IMR-90 (cell line): ENCODE results near the gene SVIL. TPM values are rescaled to one million over a fixed set of nuclear protein-coding genes. Genes with fewer than 3 reads are reported as not detected.

ENCODE experiments used
- ATAC-seq: fragments of 200-7000 bp; cut with Tn5 transposase; 2 replicates; pipeline ENCODE4 v1.9.1; 2020; ENCODE audit warnings: low read depth, mild to moderate bottlenecking, moderate library complexity
- BruUV-seq: library from RNA; stranded (reverse); fragments of 400-500 nt; replicated peaks from 2 replicates; lab custom pipeline; 2021; lab: Mats Ljungman, UMichigan
- CTCF ChIA-PET: fragments of 300-600 bp; formaldehyde crosslinking; extraction: SDS; loops from one replicate; lab custom pipeline; 2021; ENCODE audit warnings: antibody characterized with exemption; lab: Yijun Ruan, JAX
- POLR2A ChIA-PET: fragments of 300-600 bp; sonication (Branson Sonifier 250); formaldehyde crosslinking; loops from one replicate; lab custom pipeline; 2022; ENCODE audit warnings: antibody characterized with exemption; ENCODE audit not compliant: unreplicated experiment; lab: Charles Lee
- DNase-seq: peaks from one replicate; pipeline ENCODE4 v3.0.0; 2013
- H2AFZ ChIP-seq: replicated peaks from 2 replicates; pipeline ENCODE3; 2013; ENCODE audit warnings: low read length, mild to moderate bottlenecking; ENCODE audit not compliant: poor library complexity
- H2AK5ac ChIP-seq: 2 replicates; pipeline ENCODE4 v1.6.1; 2013; ENCODE audit warnings: low read depth, low read length, inconsistent platforms
- H2AK9ac ChIP-seq: replicated peaks from 2 replicates; pipeline ENCODE3; 2013; ENCODE audit warnings: mild to moderate bottlenecking, low read depth, low read length, moderate library complexity; ENCODE audit not compliant: poor library complexity
- H2BK120ac ChIP-seq: 2 replicates; pipeline ENCODE4 v1.6.1; 2013; ENCODE audit warnings: low read depth, low read length, inconsistent platforms
- H2BK15ac ChIP-seq: 3 replicates; pipeline ENCODE4 v1.6.1; 2013; ENCODE audit warnings: low read depth, low read length, inconsistent platforms
- H2BK20ac ChIP-seq: 2 replicates; pipeline ENCODE4 v1.6.1; 2013; ENCODE audit warnings: low read depth, mild to moderate bottlenecking, inconsistent platforms, low read length, moderate library complexity
- H2BK5ac ChIP-seq: 2 replicates; pipeline ENCODE4 v1.6.1; 2013; ENCODE audit warnings: mild to moderate bottlenecking, low read depth, low read length, inconsistent platforms; ENCODE audit not compliant: poor library complexity, severe bottlenecking
- H3K14ac ChIP-seq: replicated peaks from 2 replicates; pipeline ENCODE4 v1.6.1; 2013; ENCODE audit warnings: low read depth, low read length, inconsistent platforms
- H3K18ac ChIP-seq: 2 replicates; pipeline ENCODE4 v1.6.1; 2013; ENCODE audit warnings: low read depth, low read length, control low read depth
- H3K23ac ChIP-seq: 2 replicates; pipeline ENCODE4 v1.6.1; 2013; ENCODE audit warnings: low read depth, low read length, inconsistent platforms
- H3K27ac ChIP-seq: 2 replicates; pipeline ENCODE4 v1.5.1; 2013; ENCODE audit warnings: mild to moderate bottlenecking, control low read depth, low read length; ENCODE audit not compliant: insufficient read depth
- H3K27me3 ChIP-seq: 2 replicates; pipeline ENCODE4 v1.6.1; 2013; ENCODE audit warnings: low read length; ENCODE audit not compliant: control insufficient read depth, insufficient read depth
- H3K36me3 ChIP-seq: 2 replicates; pipeline ENCODE4 v1.6.1; 2013; ENCODE audit warnings: low read length, mixed read lengths; ENCODE audit not compliant: control insufficient read depth, insufficient read depth
- H3K4ac ChIP-seq: 2 replicates; pipeline ENCODE4 v1.6.1; 2013; ENCODE audit warnings: low read depth, low read length, inconsistent platforms
- H3K4me1 ChIP-seq: 2 replicates; pipeline ENCODE4 v1.6.1; 2013; ENCODE audit warnings: low read length, mixed read lengths; ENCODE audit not compliant: control insufficient read depth, insufficient read depth
- H3K4me2 ChIP-seq: 2 replicates; pipeline ENCODE4 v1.6.1; 2013; ENCODE audit warnings: low read depth, mild to moderate bottlenecking, control low read depth, low read length, moderate library complexity
- H3K4me3 ChIP-seq: 2 replicates; pipeline ENCODE4 v1.5.1; 2013; ENCODE audit warnings: low read depth, mild to moderate bottlenecking, control low read depth, low read length, moderate library complexity; ENCODE audit not compliant: insufficient read depth
- H3K56ac ChIP-seq: 2 replicates; pipeline ENCODE4 v1.6.1; 2013; ENCODE audit warnings: low read length, inconsistent platforms; ENCODE audit not compliant: insufficient read depth; ENCODE audit errors: extremely low read depth
- H3K79me1 ChIP-seq, 2 experiments: 2 replicates each; pipeline ENCODE4 v1.6.1; 2013; ENCODE audit warnings: low read length in 2 of 2, inconsistent platforms in 1 of 2, low read depth in 1 of 2
- H3K9ac ChIP-seq: 2 replicates; pipeline ENCODE4 v1.6.1; 2013; ENCODE audit warnings: low read depth, low read length, control low read depth
- H3K9me1 ChIP-seq: 2 replicates; pipeline ENCODE4 v1.6.1; 2013; ENCODE audit warnings: low read length, inconsistent platforms; ENCODE audit not compliant: insufficient read depth
- H3K9me3 ChIP-seq: 2 replicates; pipeline ENCODE4 v1.6.1; 2013; ENCODE audit warnings: low read length; ENCODE audit not compliant: control insufficient read depth, insufficient read depth
- H4K20me1 ChIP-seq: 2 replicates; pipeline ENCODE4 v1.6.1; 2013; ENCODE audit warnings: low read length, inconsistent platforms; ENCODE audit not compliant: insufficient read depth
- H4K5ac ChIP-seq: 2 replicates; pipeline ENCODE4 v1.6.1; 2013; ENCODE audit warnings: mild to moderate bottlenecking, low read depth, low read length, control low read depth
- H4K8ac ChIP-seq, 2 experiments: 2 replicates each; pipeline ENCODE4 v1.6.1; 2013; ENCODE audit warnings: low read depth in 2 of 2, low read length in 2 of 2, control low read depth in 1 of 2, inconsistent platforms in 1 of 2
- H4K91ac ChIP-seq: 2 replicates; pipeline ENCODE4 v1.6.1; 2013; ENCODE audit warnings: low read depth, low read length, inconsistent platforms; ENCODE audit not compliant: insufficient read depth
- BHLHE40 ChIP-seq: fragments of 150-350 bp; IDR thresholded peaks from 2 replicates; pipeline ENCODE4 v1.6.1; 2016; ENCODE audit warnings: mild to moderate bottlenecking, low read depth, low read length
- CEBPB ChIP-seq: IDR thresholded peaks from 2 replicates; pipeline ENCODE4 v1.6.1; 2012; ENCODE audit warnings: low read depth, low read length, improper control_type of control experiment
- FOS ChIP-seq: fragments of 150-350 bp; IDR thresholded peaks from 2 replicates; pipeline ENCODE4 v1.6.1; 2016; ENCODE audit warnings: low read depth, low read length
- MAFK ChIP-seq: IDR thresholded peaks from 2 replicates; pipeline ENCODE4 v1.6.1; 2012; ENCODE audit warnings: low read depth, low read length, improper control_type of control experiment
- MAZ ChIP-seq: IDR thresholded peaks from 2 replicates; pipeline ENCODE4 v1.6.1; 2012; ENCODE audit warnings: low read depth, mild to moderate bottlenecking, low read length, improper control_type of control experiment, moderate library complexity, borderline replicate concordance
- MXI1 ChIP-seq: IDR thresholded peaks from 2 replicates; pipeline ENCODE4 v1.6.1; 2012; ENCODE audit warnings: low read depth, mild to moderate bottlenecking, low read length, moderate library complexity, borderline replicate concordance
- NFE2L2 ChIP-seq: fragments of 150-350 bp; IDR thresholded peaks from 2 replicates; pipeline ENCODE4 v1.6.1; 2016; ENCODE audit warnings: low read depth, mild to moderate bottlenecking, low read length
- POLR2A ChIP-seq: IDR thresholded peaks from 2 replicates; pipeline ENCODE4 v1.6.1; 2012; ENCODE audit warnings: mild to moderate bottlenecking, low read depth, low read length
- RCOR1 ChIP-seq: IDR thresholded peaks from 2 replicates; pipeline ENCODE4 v1.6.1; 2012; ENCODE audit warnings: mild to moderate bottlenecking, low read length, improper control_type of control experiment; ENCODE audit not compliant: insufficient replicate concordance
- RFX5 ChIP-seq: IDR thresholded peaks from 2 replicates; pipeline ENCODE4 v1.8.0; 2012; ENCODE audit warnings: low read depth, mild to moderate bottlenecking, low read length, moderate library complexity
- SMC3 ChIP-seq: fragments of 150-350 bp; IDR thresholded peaks from 2 replicates; pipeline ENCODE4 v1.6.1; 2016; ENCODE audit warnings: low read depth, mild to moderate bottlenecking, antibody characterized with exemption, low read length, moderate library complexity
- WGBS, 2 experiments: methylation state at CpG; one replicate each; pipeline versions ENCODE4 v1.1.5 to v1.1.7; 2013; ENCODE audit warnings: missing lambda C conversion rate in 2 of 2; ENCODE audit not compliant: insufficient read length in 1 of 2; ENCODE audit errors: extremely low coverage in 2 of 2; 5-methylcytosine and 5-hydroxymethylcytosine counted together
- dilution Hi-C: fragments of 300-500 bp; cut with HindIII; formaldehyde crosslinking; loops from one replicate; pipeline ENCODE4 v1.14.3; 2018; ENCODE audit warnings: low sequenced_read_pairs; ENCODE audit not compliant: unreplicated experiment
- in situ Hi-C: fragments of 300-500 bp; cut with MboI; formaldehyde crosslinking; loops from 3 replicates; pipeline ENCODE4 v1.14.3; 2019; ENCODE audit warnings: low sequenced_read_pairs, inconsistent platforms, mixed read lengths
- intact Hi-C: fragments of 100-400 bp; cut with micrococcal nuclease; formaldehyde crosslinking; loops from 2 replicates; pipeline ENCODE4 v1.10.0; 2022
- polyA plus RNA-seq, 3 experiments: library from polyadenylated mRNA; depleted of rRNA; stranded (reverse); fragments of >200 nt; gene quantifications; 2 replicates each; pipeline ENCODE4 v1.2.3, GENCODE V29; 2012; ENCODE audit warnings: low replicate concordance in 1 of 3
- total RNA-seq: library from RNA; depleted of rRNA; stranded (reverse); fragments of >200 nt; gene quantifications from 2 replicates; pipeline ENCODE4 v1.2.3, GENCODE V29; 2012
- TF ChIP-seq, protein P1 (sequence below): fragments of 150-350 bp; IDR thresholded peaks from 2 replicates; pipeline ENCODE4 v1.6.1; 2017; ENCODE audit warnings: mild to moderate bottlenecking, antibody characterized with exemption, low read length, low read depth
- TF ChIP-seq, protein P2 (sequence below): fragments of 150-350 bp; IDR thresholded peaks from 2 replicates; pipeline ENCODE4 v1.6.1; 2016; ENCODE audit warnings: low read depth, mild to moderate bottlenecking, low read length, moderate library complexity, borderline replicate concordance

The SVIL gene
- total and polyA plus RNA-seq, 2 of the 4 experiments (the other 2 are of a cell fraction), result 11.5 to 11.6 TPM

DNA sequence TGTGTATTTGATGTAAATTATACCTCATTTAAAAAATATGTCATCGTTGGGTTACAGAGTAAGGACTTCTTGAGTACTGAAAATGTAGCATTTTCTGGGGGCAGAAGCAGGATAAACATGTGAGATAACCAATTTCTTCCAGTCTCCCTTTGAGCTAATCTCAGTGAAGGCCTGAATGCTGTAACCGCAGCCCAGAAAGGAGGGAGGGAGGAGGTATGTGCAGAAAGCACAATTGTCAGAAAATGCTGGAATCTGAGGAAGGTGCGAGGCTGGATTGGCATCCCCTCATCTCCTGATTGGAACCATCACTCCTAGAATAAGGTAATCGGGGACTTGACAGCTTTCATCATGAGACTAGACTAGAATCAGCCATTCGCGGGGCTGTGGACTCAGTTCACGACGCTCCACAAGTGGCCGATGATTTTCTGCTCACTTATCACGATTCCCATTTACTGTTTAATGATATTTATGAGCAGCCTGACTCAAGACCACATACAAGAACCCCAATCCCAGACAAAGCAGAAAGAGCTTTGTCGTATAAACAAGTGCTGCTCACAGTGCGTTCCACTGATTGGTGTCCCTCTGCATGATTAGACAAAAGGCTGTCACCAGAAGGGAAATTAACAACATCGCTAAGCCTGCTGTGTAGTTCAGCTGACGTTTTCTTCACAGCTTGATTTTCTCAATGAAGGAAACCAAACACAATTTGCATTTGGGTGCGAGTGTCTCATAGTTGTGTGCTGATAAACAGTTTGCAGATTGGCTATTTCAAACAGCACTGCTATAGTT, 93.2 kb downstream of the SVIL start:
- H4K20me1 ChIP-seq, result peaks cover 21% of the 10 kb centered on the region; the same call in 1 of the 2 replicates

More for the DNA sequence above, 93.2 kb downstream of the SVIL start:
- no peak overlapping the region for H3K4ac ChIP-seq
- ATAC-seq, result no peak
- WGBS, 2 experiments, result 83% methylated on average over 2 of the region's 15 CpGs; no CpG with 5 or more reads in 1 of the 2 experiments
- intact Hi-C loops, result no loop called here
- no peak overlapping the region for H4K8ac ChIP-seq
- no peak overlapping the region for H2BK120ac ChIP-seq
- H2BK15ac ChIP-seq, result no peak overlapping the region
- H3K4me2 ChIP-seq, result no peak overlapping the region
- no peak overlapping the region for H2AK5ac ChIP-seq
- no peak for TF ChIP-seq MXI1
- no peak for TF ChIP-seq SMC3
- TF ChIP-seq FOS, result no peak
- TF ChIP-seq RCOR1, result no peak
- TF ChIP-seq, protein P1, sequence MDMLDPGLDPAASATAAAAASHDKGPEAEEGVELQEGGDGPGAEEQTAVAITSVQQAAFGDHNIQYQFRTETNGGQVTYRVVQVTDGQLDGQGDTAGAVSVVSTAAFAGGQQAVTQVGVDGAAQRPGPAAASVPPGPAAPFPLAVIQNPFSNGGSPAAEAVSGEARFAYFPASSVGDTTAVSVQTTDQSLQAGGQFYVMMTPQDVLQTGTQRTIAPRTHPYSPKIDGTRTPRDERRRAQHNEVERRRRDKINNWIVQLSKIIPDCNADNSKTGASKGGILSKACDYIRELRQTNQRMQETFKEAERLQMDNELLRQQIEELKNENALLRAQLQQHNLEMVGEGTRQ, result no peak
- no peak for TF ChIP-seq MAFK
- TF ChIP-seq, protein P2, sequence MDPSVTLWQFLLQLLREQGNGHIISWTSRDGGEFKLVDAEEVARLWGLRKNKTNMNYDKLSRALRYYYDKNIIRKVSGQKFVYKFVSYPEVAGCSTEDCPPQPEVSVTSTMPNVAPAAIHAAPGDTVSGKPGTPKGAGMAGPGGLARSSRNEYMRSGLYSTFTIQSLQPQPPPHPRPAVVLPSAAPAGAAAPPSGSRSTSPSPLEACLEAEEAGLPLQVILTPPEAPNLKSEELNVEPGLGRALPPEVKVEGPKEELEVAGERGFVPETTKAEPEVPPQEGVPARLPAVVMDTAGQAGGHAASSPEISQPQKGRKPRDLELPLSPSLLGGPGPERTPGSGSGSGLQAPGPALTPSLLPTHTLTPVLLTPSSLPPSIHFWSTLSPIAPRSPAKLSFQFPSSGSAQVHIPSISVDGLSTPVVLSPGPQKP, result no peak
- no peak for TF ChIP-seq NFE2L2
- TF ChIP-seq MAZ, result no peak
- TF ChIP-seq POLR2A, result no peak
- TF ChIP-seq BHLHE40, result no peak
- no peak for TF ChIP-seq RFX5
- no peak for TF ChIP-seq CEBPB
- H3K9me1 ChIP-seq, result 0 out of 2 replicates have a peak, but pooled peaks cover 2% of the 10 kb centered on the region
- no peak overlapping the region for H3K9ac ChIP-seq
- ChIA-PET POLR2A (no interaction called here), CTCF (no interaction called here)
- no peak overlapping the region for H2AK9ac ChIP-seq
- dilution Hi-C loops, result no loop called here
- H4K5ac ChIP-seq, result no peak overlapping the region
- no peak overlapping the region for H2BK5ac ChIP-seq
- H2BK20ac ChIP-seq, result no peak overlapping the region
- no peak overlapping the region for H3K18ac ChIP-seq
- H3K23ac ChIP-seq, result peak overlapping the region; percentile 24; the same call in 1 of the 2 replicates
- H3K9me3 ChIP-seq, result no peaks in the 10 kb centered on the region
- BruUV-seq, result no TSS peak
- H3K14ac ChIP-seq, result no peak overlapping the region
- H3K79me1 ChIP-seq, result peaks cover 9 to 74% of the 10 kb centered on the region in 2 experiments; a peak in 3 of 4 replicates
- H3K4me3 ChIP-seq, result no peak overlapping the region
- H3K36me3 ChIP-seq, result peaks cover 5% of the 10 kb centered on the region
- no peaks in the 10 kb centered on the region for H3K4me1 ChIP-seq
- H3K56ac ChIP-seq, result no peak overlapping the region
- no peaks in the 10 kb centered on the region for H3K27me3 ChIP-seq
- H2AFZ ChIP-seq, result no peak overlapping the region
- H4K91ac ChIP-seq, result no peak overlapping the region
- in situ Hi-C loops, result no loop called here
- H3K27ac ChIP-seq, result no peak overlapping the region
- DNase-seq, result no peak
